ENCODE results near the gene CDC37.

CDC37 gene

DNA sequence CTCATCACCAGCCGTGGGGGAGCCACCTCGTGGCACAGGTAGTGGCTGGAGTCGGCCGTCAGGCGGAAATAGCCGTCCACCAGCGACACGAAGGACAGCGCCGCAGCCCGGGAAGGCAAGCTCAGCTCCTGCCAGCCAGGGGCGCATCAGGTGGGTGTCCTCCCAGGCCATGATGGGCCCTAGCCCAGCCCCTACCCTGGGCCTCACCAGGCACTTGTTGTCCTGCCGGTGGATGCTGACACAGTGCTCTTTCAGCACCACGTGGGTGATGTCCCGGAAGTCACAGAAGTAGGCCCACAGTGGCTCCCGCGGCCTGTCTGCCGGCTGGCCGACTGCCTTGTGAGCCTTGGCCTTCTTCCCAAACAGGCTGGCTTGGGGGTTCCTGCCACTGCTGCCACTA, 38.7 kb downstream of the CDC37 start:
- H3K4me3 ChIP-seq (ENCODE audit: low read length) = no peak overlapping the region
- TF ChIP-seq, protein P1, sequence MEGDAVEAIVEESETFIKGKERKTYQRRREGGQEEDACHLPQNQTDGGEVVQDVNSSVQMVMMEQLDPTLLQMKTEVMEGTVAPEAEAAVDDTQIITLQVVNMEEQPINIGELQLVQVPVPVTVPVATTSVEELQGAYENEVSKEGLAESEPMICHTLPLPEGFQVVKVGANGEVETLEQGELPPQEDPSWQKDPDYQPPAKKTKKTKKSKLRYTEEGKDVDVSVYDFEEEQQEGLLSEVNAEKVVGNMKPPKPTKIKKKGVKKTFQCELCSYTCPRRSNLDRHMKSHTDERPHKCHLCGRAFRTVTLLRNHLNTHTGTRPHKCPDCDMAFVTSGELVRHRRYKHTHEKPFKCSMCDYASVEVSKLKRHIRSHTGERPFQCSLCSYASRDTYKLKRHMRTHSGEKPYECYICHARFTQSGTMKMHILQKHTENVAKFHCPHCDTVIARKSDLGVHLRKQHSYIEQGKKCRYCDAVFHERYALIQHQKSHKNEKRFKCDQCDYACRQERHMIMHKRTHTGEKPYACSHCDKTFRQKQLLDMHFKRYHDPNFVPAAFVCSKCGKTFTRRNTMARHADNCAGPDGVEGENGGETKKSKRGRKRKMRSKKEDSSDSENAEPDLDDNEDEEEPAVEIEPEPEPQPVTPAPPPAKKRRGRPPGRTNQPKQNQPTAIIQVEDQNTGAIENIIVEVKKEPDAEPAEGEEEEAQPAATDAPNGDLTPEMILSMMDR (conservative IDR thresholded peaks at IDR 0.05; ENCODE audit: low read depth, low read length) = no peak
- DNase-seq (ENCODE audit: low read depth) = no peak

DNA sequence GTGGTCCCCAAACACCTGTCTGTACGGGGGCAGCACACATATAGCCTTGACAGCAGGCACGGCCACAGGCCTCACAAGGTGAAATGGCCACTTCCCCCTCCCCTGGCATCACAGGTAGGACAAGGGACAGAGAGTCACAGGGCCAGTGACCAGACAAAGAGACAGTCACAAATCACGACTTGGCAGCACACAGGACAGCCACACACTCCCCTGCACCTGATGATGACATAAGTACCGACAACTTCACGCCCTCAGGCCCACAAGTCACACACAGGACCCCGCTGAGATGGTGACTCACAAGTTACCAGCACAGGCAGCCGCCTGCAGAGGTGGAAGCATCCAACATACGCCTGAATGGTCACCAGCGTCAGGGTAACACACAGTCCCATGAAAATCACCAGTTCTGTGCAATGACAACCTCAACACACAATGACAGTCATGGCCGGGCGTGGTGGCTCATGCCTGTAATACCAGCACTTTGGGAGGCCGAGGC, 39.5 kb downstream of the CDC37 start:
- no peak for DNase-seq (ENCODE audit: low read depth)
- TF ChIP-seq, protein P1 (conservative IDR thresholded peaks at IDR 0.05; ENCODE audit: low read depth, low read length) = no peak
- no peak overlapping the region for H3K4me3 ChIP-seq (ENCODE audit: low read length)

DNA sequence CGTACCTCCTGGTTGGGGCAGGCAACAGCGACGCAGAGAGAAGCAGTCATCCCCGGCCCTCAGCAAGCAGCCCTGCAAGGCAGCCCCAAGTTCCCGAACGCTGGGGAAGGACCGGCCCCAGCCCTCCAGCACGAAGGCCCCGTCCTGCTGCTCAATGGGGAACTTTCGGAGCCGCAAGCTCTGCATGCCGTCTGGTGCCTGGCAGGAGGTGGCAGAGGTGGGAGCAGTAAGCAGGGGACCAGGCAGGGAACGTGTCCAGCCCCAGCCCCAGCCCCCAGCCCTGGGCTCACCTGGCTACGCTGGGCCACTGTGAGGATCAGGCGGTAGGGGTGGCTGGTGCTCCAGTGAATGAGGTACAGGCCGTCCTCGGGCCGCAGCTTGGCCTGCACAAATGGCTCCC, 41.1 kb downstream of the CDC37 start:
- H3K4me3 ChIP-seq (ENCODE audit: low read length) = no peak overlapping the region
- TF ChIP-seq, protein P1 (conservative IDR thresholded peaks at IDR 0.05; ENCODE audit: low read depth, low read length) = no peak
- DNase-seq (ENCODE audit: low read depth) = no peak

DNA sequence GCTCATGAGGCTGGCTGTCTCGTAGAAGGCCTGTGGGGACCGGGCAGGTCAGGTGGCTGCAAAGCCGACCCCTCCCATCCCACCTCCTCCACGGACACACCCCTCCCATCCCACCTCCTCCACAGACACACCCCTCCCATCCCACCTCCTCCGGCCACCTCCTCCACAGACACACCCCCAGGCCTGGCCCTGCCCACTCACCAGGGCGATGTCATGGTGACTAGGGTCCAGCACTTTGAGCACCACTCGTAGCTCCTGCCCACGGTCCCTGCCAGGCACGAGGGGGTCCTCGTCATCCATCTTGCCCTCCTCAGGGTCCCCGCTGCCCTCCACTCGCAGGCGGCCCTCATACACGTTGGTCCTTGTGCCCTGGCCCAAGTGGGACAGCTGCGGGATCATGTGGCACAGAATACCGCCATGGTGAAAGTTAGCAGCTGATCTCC, 41.8 kb downstream of the CDC37 start:
- H3K4me3 ChIP-seq (ENCODE audit: low read length) = no peak overlapping the region
- TF ChIP-seq, protein P1 (conservative IDR thresholded peaks at IDR 0.05; ENCODE audit: low read depth, low read length) = no peak
- no peak for DNase-seq (ENCODE audit: low read depth)

DNA sequence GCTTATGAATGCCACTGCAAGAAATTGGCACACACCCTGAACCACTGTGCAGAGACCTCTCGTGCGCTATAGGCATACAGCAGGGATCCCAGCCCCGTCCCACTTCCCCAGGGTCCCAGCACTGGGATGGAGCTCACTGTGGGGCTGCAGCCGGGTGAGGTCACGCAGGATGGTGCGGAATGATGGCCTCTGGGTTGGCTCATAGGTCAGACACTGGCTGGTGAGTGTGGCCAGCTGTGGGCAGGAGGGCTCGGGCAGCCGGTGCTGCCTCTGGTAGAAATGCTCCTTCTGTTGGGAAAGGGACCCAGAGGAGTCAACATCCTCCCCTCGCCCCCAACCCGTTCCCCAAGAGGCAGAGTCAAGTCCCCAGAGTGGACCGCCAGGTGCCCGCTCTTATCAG, 46.9 kb downstream of the CDC37 start:
- TF ChIP-seq, protein P1 (conservative IDR thresholded peaks at IDR 0.05; ENCODE audit: low read depth, low read length) = no peak
- no peak for DNase-seq (ENCODE audit: low read depth)
- no peak overlapping the region for H3K4me3 ChIP-seq (ENCODE audit: low read length)

DNA sequence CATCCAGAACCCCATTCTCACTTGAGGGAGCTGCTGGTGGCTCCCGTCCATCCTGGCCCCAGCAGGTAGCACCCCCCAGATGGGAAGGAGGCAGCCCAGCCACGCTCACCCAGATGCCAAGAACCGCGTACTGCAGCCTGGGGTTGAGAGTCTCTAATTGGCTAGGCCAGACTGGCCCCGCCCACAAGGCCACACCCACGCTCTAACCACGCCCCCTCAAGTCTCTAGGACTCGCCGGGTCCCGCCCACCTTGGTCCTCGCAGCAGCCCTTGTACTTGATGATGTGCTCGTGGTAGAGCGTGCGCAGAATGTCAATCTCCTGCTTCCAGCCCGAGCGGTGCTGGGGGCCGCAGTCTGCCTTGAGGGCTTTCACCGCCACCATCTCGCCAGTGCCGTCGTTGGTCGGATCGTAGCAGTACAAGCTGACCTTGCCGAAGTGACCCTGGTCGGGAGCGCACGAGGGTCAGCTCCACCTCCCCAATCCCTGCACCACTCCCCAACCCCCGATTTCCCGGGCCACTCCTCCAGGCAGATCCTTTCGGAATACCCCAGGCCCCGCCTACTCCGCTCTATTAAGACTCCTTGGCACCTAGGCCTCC, 49.5 kb downstream of the CDC37 start:
- TF ChIP-seq, protein P1 (conservative IDR thresholded peaks at IDR 0.05; ENCODE audit: low read depth, low read length) = no peak
- no peak for DNase-seq (ENCODE audit: low read depth)

More for the DNA sequence above, 49.5 kb downstream of the CDC37 start:
- no peak overlapping the region for H3K4me3 ChIP-seq (ENCODE audit: low read length)

Measured in retinal pigment epithelial cell (primary cell).